Measurements from ENCODE around the gene THAP3. TPM values are rescaled to one million over a fixed set of nuclear protein-coding genes. Genes with fewer than 3 reads are reported as not detected.

The THAP3 gene
- total and polyA plus RNA-seq, 2 of the 8 experiments (the other 6 are each of a cell fraction or from before 2014, with no cell fraction given): 8.2 to 15.3 TPM

DNA sequence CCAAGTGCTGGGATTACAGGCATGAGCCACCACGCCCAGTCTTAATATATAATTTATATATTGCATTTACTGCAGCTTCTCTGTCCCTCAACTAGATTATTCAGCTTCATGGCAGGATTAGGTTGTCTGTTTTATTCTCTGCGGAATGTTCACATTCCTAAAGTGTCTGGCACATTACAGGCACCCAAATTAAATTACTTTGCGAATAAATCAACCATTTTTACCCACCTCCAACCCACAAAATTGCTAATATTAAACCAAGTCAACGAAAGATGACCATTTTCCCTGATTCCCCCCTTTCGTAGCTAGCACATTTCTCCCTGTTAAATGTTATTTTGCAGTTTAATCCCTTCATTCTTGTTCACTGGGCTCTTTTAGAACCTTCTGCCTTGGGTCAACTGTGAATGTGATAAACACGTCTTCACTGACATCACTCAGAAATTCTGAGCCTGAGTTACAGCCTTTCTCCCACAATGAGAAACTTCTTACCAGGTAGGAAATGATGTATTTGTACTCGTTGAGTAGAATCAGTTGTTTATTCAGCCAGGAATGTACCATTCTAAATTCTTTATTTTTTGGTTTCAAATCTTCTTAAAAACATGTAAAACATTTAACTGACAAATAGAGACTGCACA is 35.9 kb downstream of the THAP3 start:
- H4K91ac ChIP-seq (replicated peaks; ENCODE audit: insufficient read length, low read length): no peak overlapping the region
- H2BK5ac ChIP-seq (ENCODE audit: low read depth, low read length): no peak overlapping the region
- peaks cover 0 to 10% of the 10 kb centered on the region in 2 experiments for H4K20me1 ChIP-seq (replicated peaks in 1 of 2; ENCODE audit: control insufficient read depth in 1 of 2, insufficient read depth in 2 of 2, low read length in 2 of 2)
- H3K4me2 ChIP-seq (ENCODE audit: insufficient read depth in 1 of 2, low read depth in 2 of 2, low read length in 2 of 2): no peak overlapping the region
- H3K9ac ChIP-seq (replicated peaks in 1 of 4; ENCODE audit: extremely low read depth in 1 of 4, low read depth in 3 of 4, low read length in 3 of 4): no peak overlapping the region
- H3K4ac ChIP-seq (replicated peaks; ENCODE audit: insufficient read length, low read depth, low read length): no peak overlapping the region
- peaks cover 2% of the 10 kb centered on the region; the same call in 1 of the 2 replicates for H3K23me2 ChIP-seq (ENCODE audit: low read depth, low read length)
- DNase-seq (ENCODE audit: low read depth in 1 of 2, low spot score in 2 of 2): no peak
- peaks cover 0 to 2% of the 10 kb centered on the region in 2 experiments; a peak in 1 of 4 replicates for H3K9me3 ChIP-seq (ENCODE audit: insufficient read depth in 2 of 2, low read depth in 1 of 2, low read length in 1 of 2)
- no peaks in the 10 kb centered on the region for H3K27me3 ChIP-seq (replicated peaks in 1 of 4; ENCODE audit: control insufficient read depth in 3 of 4, extremely low read depth in 1 of 4, insufficient read depth in 3 of 4, low read length in 3 of 4)
- POLR2A ChIA-PET (ENCODE audit: partially characterized antibody): no interaction called here
- no peak overlapping the region for H2BK15ac ChIP-seq (ENCODE audit: low read length)
- no peak overlapping the region for H3K56ac ChIP-seq (replicated peaks; ENCODE audit: insufficient read length, low read depth, low read length)
- no peak overlapping the region for H2AK5ac ChIP-seq (ENCODE audit: low read depth, low read length)
- H4K8ac ChIP-seq (ENCODE audit: extremely low read depth, insufficient read depth, low read length): no peak overlapping the region
- H3K4me1 ChIP-seq (replicated peaks in 1 of 4; ENCODE audit: control insufficient read depth in 3 of 4, insufficient read depth in 4 of 4, low read length in 3 of 4): no peaks in the 10 kb centered on the region
- FAIRE-seq: no peak
- H3K79me1 ChIP-seq (ENCODE audit: low read depth, low read length): no peaks in the 10 kb centered on the region; the same call in none of the 2 replicates
- no peak overlapping the region for H2BK12ac ChIP-seq (ENCODE audit: low read depth, low read length)
- no peak for TF ChIP-seq KDM5A (IDR thresholded peaks at IDR 0.05; ENCODE audit: low read length)
- no peak for TF ChIP-seq SIX5 (IDR thresholded peaks at IDR 0.05; ENCODE audit: low read depth, low read length)
- no peak for TF ChIP-seq YY1 (IDR thresholded peaks at IDR 0.05; ENCODE audit: low read depth, low read length)
- peaks cover 0 to 18% of the 10 kb centered on the region in 2 experiments; a peak in 1 of 4 replicates for H3K79me2 ChIP-seq (ENCODE audit: control insufficient read depth in 1 of 2, insufficient read depth in 2 of 2, low read length in 2 of 2)
- H3K18ac ChIP-seq (ENCODE audit: extremely low read depth, low read length): no peak overlapping the region
- no peak overlapping the region for H2BK120ac ChIP-seq (replicated peaks; ENCODE audit: low read depth, low read length)
- H3K14ac ChIP-seq (ENCODE audit: insufficient read length): no peak overlapping the region
- H3K27ac ChIP-seq (ENCODE audit: low read depth, low read length): no peak overlapping the region
- H4K5ac ChIP-seq (ENCODE audit: insufficient read length, low read depth, low read length): no peak overlapping the region
- no peak overlapping the region for H2BK20ac ChIP-seq (ENCODE audit: low read length)
- H3K23ac ChIP-seq (ENCODE audit: insufficient read length): no peak overlapping the region
- no peak overlapping the region for H3K4me3 ChIP-seq (ENCODE audit: extremely low read depth in 1 of 4, insufficient read depth in 2 of 4, low read depth in 3 of 4, low read length in 4 of 4)
- H2AFZ ChIP-seq (ENCODE audit: low read length): no peak overlapping the region
- WGBS, 2 experiments (ENCODE audit: extremely low coverage in 1 of 2, insufficient coverage in 1 of 2, insufficient read length in 1 of 2, insufficient replicate concordance in 2 of 2, low coverage in 1 of 2, low lambda C conversion rate in 2 of 2, missing lambda C conversion rate in 1 of 2): 90 to 100% methylated on average over 1 to 7 of the region's 7 CpGs
- H3K36me3 ChIP-seq (ENCODE audit: control insufficient read depth in 2 of 4, insufficient read depth in 4 of 4, low read length in 3 of 4): peaks cover 0 to 10% (median 2%) of the 10 kb centered on the region in 4 experiments; a peak in 5 of 8 replicates
- CTCF ChIA-PET (ENCODE audit: partially characterized antibody): interaction anchor here (0.7 to 5.9 kb wide), 3 partner anchors 9 to 216 kb away, joined by 3 to 31 read pairs (median 4); no protein-coding TSS in a partner anchor

All from H1 (cell line).